Measurements from ENCODE around the gene SLC24A5. TPM values are rescaled to one million over a fixed set of nuclear protein-coding genes. Genes with fewer than 3 reads are reported as not detected.

Gene SLC24A5
- total RNA-seq, 1 experiment from 2014 or later: not detected

DNA sequence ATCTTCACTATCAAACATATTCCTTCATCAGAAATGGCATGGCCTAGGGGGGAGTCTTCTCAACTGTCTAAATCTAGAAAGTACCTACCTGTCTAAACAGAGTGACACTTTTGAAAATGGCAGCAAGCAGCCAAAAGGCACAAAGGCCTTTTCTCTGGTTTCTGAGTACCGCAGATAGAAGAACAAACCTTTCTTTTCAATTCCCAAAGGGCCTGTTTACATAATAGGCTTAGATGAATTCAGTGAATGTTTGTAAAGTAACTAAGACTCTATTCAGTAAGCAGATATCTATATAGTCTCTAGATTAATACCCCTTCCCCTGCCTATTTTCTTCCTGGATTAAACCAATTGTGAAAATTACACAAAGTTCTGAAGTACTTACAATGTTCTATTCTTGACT is 50.2 kb downstream of the SLC24A5 start:
- H3K27ac Mint-ChIP-seq (ENCODE audit: unreplicated experiment): no peak overlapping the region
- H3K36me3 Mint-ChIP-seq (ENCODE audit: insufficient read depth, unreplicated experiment): peaks cover 7% of the 10 kb centered on the region
- POLR2A ChIA-PET: no interaction called here
- intact Hi-C loops (cut with micrococcal nuclease; ENCODE audit: unreplicated experiment): no loop called here
- H3K27me3 ChIP-seq (replicated peaks; ENCODE audit: control insufficient read depth, insufficient read depth, low read length): no peaks in the 10 kb centered on the region
- H3K4me3 ChIP-seq (ENCODE audit: low read depth, low read length): no peak overlapping the region
- CTCF ChIA-PET: no interaction called here
- DNase-seq: no peak
- no peaks in the 10 kb centered on the region for H3K36me3 ChIP-seq (ENCODE audit: control insufficient read depth, insufficient read depth, low read length)
- no peak overlapping the region for H3K4me3 Mint-ChIP-seq (ENCODE audit: unreplicated experiment)
- TF ChIP-seq, protein P1, sequence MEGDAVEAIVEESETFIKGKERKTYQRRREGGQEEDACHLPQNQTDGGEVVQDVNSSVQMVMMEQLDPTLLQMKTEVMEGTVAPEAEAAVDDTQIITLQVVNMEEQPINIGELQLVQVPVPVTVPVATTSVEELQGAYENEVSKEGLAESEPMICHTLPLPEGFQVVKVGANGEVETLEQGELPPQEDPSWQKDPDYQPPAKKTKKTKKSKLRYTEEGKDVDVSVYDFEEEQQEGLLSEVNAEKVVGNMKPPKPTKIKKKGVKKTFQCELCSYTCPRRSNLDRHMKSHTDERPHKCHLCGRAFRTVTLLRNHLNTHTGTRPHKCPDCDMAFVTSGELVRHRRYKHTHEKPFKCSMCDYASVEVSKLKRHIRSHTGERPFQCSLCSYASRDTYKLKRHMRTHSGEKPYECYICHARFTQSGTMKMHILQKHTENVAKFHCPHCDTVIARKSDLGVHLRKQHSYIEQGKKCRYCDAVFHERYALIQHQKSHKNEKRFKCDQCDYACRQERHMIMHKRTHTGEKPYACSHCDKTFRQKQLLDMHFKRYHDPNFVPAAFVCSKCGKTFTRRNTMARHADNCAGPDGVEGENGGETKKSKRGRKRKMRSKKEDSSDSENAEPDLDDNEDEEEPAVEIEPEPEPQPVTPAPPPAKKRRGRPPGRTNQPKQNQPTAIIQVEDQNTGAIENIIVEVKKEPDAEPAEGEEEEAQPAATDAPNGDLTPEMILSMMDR (IDR thresholded peaks at IDR 0.05; ENCODE audit: insufficient read depth in 1 of 2, low read depth in 1 of 2, low read length in 1 of 2, severe bottlenecking in 1 of 2, unreplicated experiment in 1 of 2): no peak
- BruUV-seq (replicated peaks): no TSS peak
- no peaks in the 10 kb centered on the region for H3K9me3 Mint-ChIP-seq (ENCODE audit: unreplicated experiment)
- no peaks in the 10 kb centered on the region for H3K9me3 ChIP-seq
- no peaks in the 10 kb centered on the region for H3K27me3 Mint-ChIP-seq (ENCODE audit: insufficient read depth, unreplicated experiment)
- no peaks in the 10 kb centered on the region for H3K4me1 ChIP-seq
- no peaks in the 10 kb centered on the region for H3K4me1 Mint-ChIP-seq (ENCODE audit: low read depth, unreplicated experiment)

GRCh38 chr15:48175126-48175525 is 54.3 kb downstream of the SLC24A5 start:
- no peak for DNase-seq
- Mint-ChIP-seq H3K9me3 (ENCODE audit: unreplicated experiment) (no peaks in the 10 kb centered on the region), H3K4me1 (ENCODE audit: low read depth, unreplicated experiment) (no peaks in the 10 kb centered on the region), H3K27me3 (ENCODE audit: insufficient read depth, unreplicated experiment) (no peaks in the 10 kb centered on the region), H3K36me3 (ENCODE audit: insufficient read depth, unreplicated experiment) (no peaks in the 10 kb centered on the region), H3K27ac (ENCODE audit: unreplicated experiment) (no peak overlapping the region), H3K4me3 (ENCODE audit: unreplicated experiment) (no peak overlapping the region)
- intact Hi-C loops (cut with micrococcal nuclease; ENCODE audit: unreplicated experiment): no loop called here
- Histone ChIP-seq H3K4me3 (ENCODE audit: low read depth, low read length) (no peak overlapping the region), H3K4me1 (0 out of 2 replicates have a peak, but pooled peaks cover 7% of the 10 kb centered on the region), H3K9me3 (no peaks in the 10 kb centered on the region), H3K27me3 (replicated peaks; ENCODE audit: control insufficient read depth, insufficient read depth, low read length) (no peaks in the 10 kb centered on the region), H3K36me3 (ENCODE audit: control insufficient read depth, insufficient read depth, low read length) (no peaks in the 10 kb centered on the region)
- TF ChIP-seq, protein P1 (IDR thresholded peaks at IDR 0.05; ENCODE audit: insufficient read depth in 1 of 2, low read depth in 1 of 2, low read length in 1 of 2, severe bottlenecking in 1 of 2, unreplicated experiment in 1 of 2): no peak
- CTCF ChIA-PET: no interaction called here
- BruUV-seq (replicated peaks): no TSS peak
- POLR2A ChIA-PET: no interaction called here

GRCh38 chr15:48176112-48176511 is 55.3 kb downstream of the SLC24A5 start:
- no peak for DNase-seq
- Histone ChIP-seq H3K36me3 (ENCODE audit: control insufficient read depth, insufficient read depth, low read length) (no peaks in the 10 kb centered on the region), H3K27me3 (replicated peaks; ENCODE audit: control insufficient read depth, insufficient read depth, low read length) (no peaks in the 10 kb centered on the region), H3K9me3 (no peaks in the 10 kb centered on the region), H3K4me1 (0 out of 2 replicates have a peak, but pooled peaks cover 7% of the 10 kb centered on the region), H3K4me3 (ENCODE audit: low read depth, low read length) (no peak overlapping the region)
- Mint-ChIP-seq H3K27ac (ENCODE audit: unreplicated experiment) (no peak overlapping the region), H3K9me3 (ENCODE audit: unreplicated experiment) (no peaks in the 10 kb centered on the region), H3K27me3 (ENCODE audit: insufficient read depth, unreplicated experiment) (peaks cover 2% of the 10 kb centered on the region), H3K4me1 (ENCODE audit: low read depth, unreplicated experiment) (no peaks in the 10 kb centered on the region), H3K4me3 (ENCODE audit: unreplicated experiment) (no peak overlapping the region), H3K36me3 (ENCODE audit: insufficient read depth, unreplicated experiment) (no peaks in the 10 kb centered on the region)
- ChIA-PET CTCF (no interaction called here), POLR2A (no interaction called here)
- intact Hi-C loops (cut with micrococcal nuclease; ENCODE audit: unreplicated experiment): no loop called here
- TF ChIP-seq, protein P1 (IDR thresholded peaks at IDR 0.05; ENCODE audit: insufficient read depth in 1 of 2, low read depth in 1 of 2, low read length in 1 of 2, severe bottlenecking in 1 of 2, unreplicated experiment in 1 of 2): no peak
- no TSS peak for BruUV-seq (replicated peaks)
